Tibial artery (tissue), 4 donors: Measurements from ENCODE around the gene MSH3.

Experiments
- DNase-seq, 2 donors: peaks; one replicate each; pipeline ENCODE4 v3.0.0-alpha.2; 2019
- H3K27ac ChIP-seq, 2 donors: fragments of 200-600 bp; sonication (generic) in 1 of 2; 1 replicate in 1 of 2; 2 replicates in 1 of 2; pipeline ENCODE4 v1.5.1; 2018 to 2019; ENCODE audit warnings: mild to moderate bottlenecking in 1 of 2
- H3K27me3 ChIP-seq, 2 donors: fragments of 200-600 bp; sonication (generic) in 1 of 2; one replicate each; pipeline versions ENCODE4 v1.5.1 to v1.6.0; 2016 to 2019
- H3K36me3 ChIP-seq, 3 donors: fragments of 200-600 bp; sonication (generic) in 2 of 3; one replicate each; pipeline ENCODE4 v1.5.1; 2016 to 2019; ENCODE audit warnings: mild to moderate bottlenecking in 2 of 3
- H3K4me1 ChIP-seq, 4 donors: fragments of 200-600 bp; sonication (generic) in 2 of 4; 1 replicate in 3 of 4; 2 replicates in 1 of 4; pipeline ENCODE4 v1.5.1; 2016 to 2019
- H3K4me3 ChIP-seq, 2 donors: fragments of 200-600 bp; sonication (generic) in 1 of 2; 1 replicate in 1 of 2; 2 replicates in 1 of 2; pipeline ENCODE4 v1.5.1; 2018 to 2019; ENCODE audit warnings: mild to moderate bottlenecking in 2 of 2
- H3K9me3 ChIP-seq, 3 donors: fragments of 200-600 bp; sonication (generic) in 1 of 3; one replicate each; pipeline ENCODE4 v1.5.1; 2016 to 2019
- CTCF ChIP-seq, 2 experiments: fragments of 200-600 bp in 1 of 2; fragments of 450-650 bp in 1 of 2; IDR thresholded peaks; one replicate each; pipeline ENCODE4 v1.5.1; 2017 to 2019; ENCODE audit warnings: antibody characterized with exemption in 2 of 2, mild to moderate bottlenecking in 1 of 2, moderate library complexity in 1 of 2
- intact Hi-C: fragments of 100-400 bp; cut with DNase I; formaldehyde crosslinking; loops from one replicate; pipeline ENCODE4 v1.15.0; 2023; ENCODE audit warnings: low total_unique reads

MSH3 gene

GRCh38 chr5:80623999-80624398, 30.5 kb upstream of the MSH3 start:
- H3K4me3 ChIP-seq = no peak overlapping the region
- no peak for DNase-seq
- H3K36me3 ChIP-seq = peaks cover 0 to 5% (median 0%) of the 10 kb centered on the region in 3 donors
- no peak for TF ChIP-seq CTCF (IDR thresholded peaks at IDR 0.05)
- H3K9me3 ChIP-seq = no peaks in the 10 kb centered on the region
- intact Hi-C loops = no loop called here
- H3K27me3 ChIP-seq = no peaks in the 10 kb centered on the region
- H3K27ac ChIP-seq = no peak overlapping the region
- H3K4me1 ChIP-seq = no peaks in the 10 kb centered on the region

DNA sequence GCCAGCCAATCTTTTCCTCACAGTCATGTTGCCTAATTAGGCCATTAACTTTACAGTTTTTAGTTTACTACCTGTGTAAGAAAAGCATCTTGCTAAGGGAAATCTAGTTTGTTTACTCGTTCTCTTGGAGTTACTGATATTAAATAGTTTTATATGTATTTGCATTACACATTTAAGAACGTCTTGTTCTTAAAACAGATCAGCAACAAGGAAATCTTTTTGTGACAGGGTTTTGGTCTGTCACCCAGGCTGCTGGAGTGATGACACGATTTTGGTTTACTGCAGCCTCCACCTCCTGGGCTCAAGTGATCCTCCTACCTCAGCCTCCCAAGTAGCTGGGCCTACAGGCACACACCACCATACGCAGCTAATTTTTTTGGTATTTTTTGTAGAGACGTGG, 29.2 kb upstream of the MSH3 start:
- no peak for TF ChIP-seq CTCF (IDR thresholded peaks at IDR 0.05)
- Histone ChIP-seq H3K4me3 (no peak overlapping the region), H3K4me1 (no peaks in the 10 kb centered on the region), H3K36me3 (peaks cover 0 to 13% (median 6%) of the 10 kb centered on the region in 3 donors), H3K27me3 (no peaks in the 10 kb centered on the region), H3K9me3 (no peaks in the 10 kb centered on the region), H3K27ac (no peak overlapping the region)
- no peak for DNase-seq
- intact Hi-C loops = no loop called here

GRCh38 chr5:80629281-80629680, 25.2 kb upstream of the MSH3 start:
- Histone ChIP-seq H3K4me1 (no peaks in the 10 kb centered on the region), H3K9me3 (no peaks in the 10 kb centered on the region), H3K4me3 (no peak overlapping the region), H3K27me3 (no peaks in the 10 kb centered on the region), H3K36me3 (peaks cover 0 to 34% (median 15%) of the 10 kb centered on the region in 3 donors), H3K27ac (no peak overlapping the region)
- TF ChIP-seq CTCF (IDR thresholded peaks at IDR 0.05) = no peak
- no peak for DNase-seq
- intact Hi-C loops = no loop called here

- Histone ChIP-seq H3K4me3 (no peak overlapping the region), H3K9me3 (no peaks in the 10 kb centered on the region), H3K4me1 (no peaks in the 10 kb centered on the region), H3K27ac (no peak overlapping the region), H3K36me3 (peaks cover 0 to 43% (median 19%) of the 10 kb centered on the region in 3 donors), H3K27me3 (no peaks in the 10 kb centered on the region)
- intact Hi-C loops = no loop called here
- no peak for DNase-seq
- no peak for TF ChIP-seq CTCF (IDR thresholded peaks at IDR 0.05)
Measured at GRCh38 chr5:80631278-80632259, 22.9 kb upstream of the MSH3 start.

- intact Hi-C loops = no loop called here
- H3K27me3 ChIP-seq = no peaks in the 10 kb centered on the region
Measured at GRCh38 chr5:80632700-80633099, 21.8 kb upstream of the MSH3 start.

More at GRCh38 chr5:80632700-80633099, 21.8 kb upstream of the MSH3 start:
- no peak for DNase-seq
- Histone ChIP-seq H3K27ac (no peak overlapping the region), H3K4me1 (no peaks in the 10 kb centered on the region), H3K4me3 (no peak overlapping the region), H3K36me3 (peaks cover 0 to 51% (median 28%) of the 10 kb centered on the region in 3 donors), H3K9me3 (no peaks in the 10 kb centered on the region)
- no peak for TF ChIP-seq CTCF (IDR thresholded peaks at IDR 0.05)
